NB4 (cell line): ENCODE results near the gene ZNF385A.
A peak's percentile ranks its signal among the peaks of the same experiment; 100 is the strongest.

ENCODE experiments used
- CTCF ChIP-seq: IDR thresholded peaks from one replicate; pipeline ENCODE4 v1.5.1; 2012; ENCODE audit warnings: low read depth, low read length
- MAX ChIP-seq: IDR thresholded peaks from 2 replicates; pipeline ENCODE4 v1.6.1; 2011; ENCODE audit warnings: low read depth, low read length
- POLR2A ChIP-seq: IDR thresholded peaks from 2 replicates; pipeline ENCODE4 v1.6.1; 2011; ENCODE audit warnings: mild to moderate bottlenecking; ENCODE audit not compliant: insufficient read length; ENCODE audit errors: extremely low read depth

- TF ChIP-seq POLR2A: no peak
- TF ChIP-seq CTCF: peak; percentile 97
- peak; percentile 66 for TF ChIP-seq MAX
Measured at GRCh38 chr12:54368709-54369596, 15.6 kb downstream of the ZNF385A start.
